Activated CD4-positive, alpha-beta T cell treated with anti-CD3 and anti-CD28 coated beads for 48 hours (primary cell): ENCODE data around the gene RNF133.
"Not testable (repeated sequence)": the region's sequence is repeated elsewhere in the genome, so short reads cannot be mapped to it uniquely, and the experiment has no call there.

ENCODE experiments used
- DNase-seq: peaks from one replicate; pipeline ENCODE4 v3.0.0-alpha.2; 2020

The RNF133 gene

DNA sequence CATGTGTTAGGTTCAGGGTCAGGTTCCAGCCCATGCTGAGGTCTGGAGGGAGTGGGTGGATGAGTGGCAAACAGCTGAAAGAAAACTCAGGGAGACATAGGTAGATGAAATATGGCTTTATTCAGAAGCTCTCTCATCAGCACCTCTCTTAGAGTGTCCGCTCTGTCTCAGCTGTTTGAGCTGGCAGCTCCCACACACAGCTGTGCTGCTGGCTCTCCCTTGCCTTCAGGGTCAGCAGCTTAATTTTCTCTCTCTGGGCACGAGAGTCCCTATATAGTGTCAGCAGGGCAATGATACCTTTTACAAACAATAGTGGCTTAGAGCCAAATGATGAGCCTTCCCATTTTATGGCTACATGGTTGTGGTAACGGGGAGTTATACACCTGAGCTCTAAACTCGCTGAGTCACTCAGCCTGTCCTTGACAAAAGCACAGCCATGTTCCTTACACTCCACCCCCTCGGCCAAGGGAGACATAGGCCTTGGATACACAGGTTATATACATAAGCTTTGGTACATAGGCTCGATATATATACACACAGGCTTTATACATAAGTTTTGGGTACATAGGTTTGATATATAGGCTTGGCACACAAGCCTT is 10.4 kb downstream of the RNF133 start:
- DNase-seq = no peak

DNA sequence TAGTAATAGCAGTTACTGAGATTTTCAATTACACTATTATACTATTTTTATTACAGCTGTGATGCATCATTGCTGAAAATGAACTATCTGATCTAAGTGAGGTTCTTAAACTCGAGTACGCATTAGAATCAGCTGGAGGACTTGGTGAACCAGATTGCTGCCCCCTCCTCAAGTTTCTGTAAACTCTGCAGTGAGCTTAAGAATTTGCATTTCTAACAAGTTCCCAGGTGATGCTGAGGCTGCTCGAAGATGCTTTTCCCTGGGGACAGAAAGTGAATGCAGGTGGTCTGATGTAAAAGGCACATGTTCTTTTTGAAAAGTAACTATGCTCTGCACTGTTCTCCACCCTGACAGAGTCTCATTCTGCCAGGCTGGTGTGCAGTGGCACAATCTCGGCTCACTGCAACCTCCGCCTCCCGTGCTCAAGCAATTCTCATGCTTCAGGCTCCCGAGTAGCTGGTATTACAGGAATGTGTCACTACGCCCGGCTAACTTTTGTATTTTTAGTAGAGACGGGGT is 12.5 kb downstream of the RNF133 start:
- no peak for DNase-seq

DNA sequence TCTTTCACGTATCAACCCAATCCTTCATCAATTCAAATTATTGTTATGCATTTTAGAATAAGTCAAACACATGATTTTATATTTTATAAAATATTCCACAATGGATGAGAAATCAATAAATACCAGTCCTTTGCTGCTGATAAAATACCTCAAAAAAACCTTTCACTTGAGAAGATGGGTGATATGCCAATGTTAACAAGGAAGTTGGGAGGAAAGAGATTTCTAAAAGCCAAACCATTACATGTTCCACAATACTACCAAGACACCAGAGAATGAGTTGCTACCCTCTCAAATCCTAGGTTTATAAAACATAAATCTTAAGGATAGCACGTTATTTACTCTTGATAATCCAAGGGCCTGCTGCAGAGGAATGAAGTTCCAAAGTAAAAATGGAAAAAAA is 14.4 kb downstream of the RNF133 start:
- DNase-seq = no peak

DNA sequence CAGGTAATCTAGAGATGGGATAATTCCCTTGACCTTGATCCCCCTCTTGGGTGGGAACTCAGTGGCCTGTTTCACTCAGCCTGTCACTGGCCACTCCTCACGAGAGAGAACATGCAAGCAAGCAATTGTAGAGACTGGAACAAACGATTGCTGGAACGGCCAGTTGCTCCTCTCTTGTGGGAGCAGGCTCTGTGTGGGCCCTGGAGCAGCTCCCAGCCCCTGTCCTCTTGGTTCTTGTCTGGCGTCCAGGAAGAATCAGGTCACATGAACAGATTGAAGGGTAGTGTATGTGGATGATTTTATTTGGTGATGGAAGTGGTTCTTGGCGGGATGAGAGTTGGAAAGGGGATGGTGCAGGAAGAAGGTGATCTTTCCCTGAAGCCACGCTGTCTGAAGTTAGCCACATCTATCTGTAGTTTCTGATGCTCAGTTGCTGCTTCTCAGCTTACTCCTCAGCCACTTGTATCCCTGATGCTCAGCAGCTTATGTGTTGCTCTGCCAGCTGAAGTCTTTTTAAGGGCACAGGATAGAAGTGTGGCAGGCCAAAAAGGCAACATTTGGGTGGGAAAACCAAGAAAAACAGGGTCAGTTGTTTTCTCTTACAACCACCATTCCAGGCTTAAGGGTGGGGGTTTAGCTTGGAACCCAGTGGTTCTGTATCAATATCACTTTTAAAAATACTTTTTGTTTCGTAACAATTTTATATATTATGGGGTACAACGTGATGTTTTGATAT is 15.9 kb downstream of the RNF133 start:
- DNase-seq = no peak

DNA sequence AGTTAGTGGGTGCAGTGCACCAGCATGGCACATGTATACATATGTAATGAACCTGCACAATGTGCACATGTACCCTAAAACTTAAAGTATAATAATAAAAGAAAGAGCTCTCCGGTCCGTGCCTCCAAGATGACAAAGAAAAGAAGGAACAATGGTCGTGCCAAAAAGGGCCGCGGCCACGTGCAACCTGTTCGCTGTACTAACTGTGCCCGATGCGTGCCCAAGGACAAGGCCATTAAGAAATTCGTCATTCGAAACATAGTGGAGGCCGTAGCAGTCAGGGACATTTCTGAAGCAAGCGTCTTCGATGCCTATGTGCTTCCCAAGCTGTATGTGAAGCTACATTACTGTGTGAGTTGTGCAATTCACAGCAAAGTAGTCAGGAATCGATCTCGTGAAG is 17.7 kb downstream of the RNF133 start:
- not testable (repeated sequence) for DNase-seq

DNA sequence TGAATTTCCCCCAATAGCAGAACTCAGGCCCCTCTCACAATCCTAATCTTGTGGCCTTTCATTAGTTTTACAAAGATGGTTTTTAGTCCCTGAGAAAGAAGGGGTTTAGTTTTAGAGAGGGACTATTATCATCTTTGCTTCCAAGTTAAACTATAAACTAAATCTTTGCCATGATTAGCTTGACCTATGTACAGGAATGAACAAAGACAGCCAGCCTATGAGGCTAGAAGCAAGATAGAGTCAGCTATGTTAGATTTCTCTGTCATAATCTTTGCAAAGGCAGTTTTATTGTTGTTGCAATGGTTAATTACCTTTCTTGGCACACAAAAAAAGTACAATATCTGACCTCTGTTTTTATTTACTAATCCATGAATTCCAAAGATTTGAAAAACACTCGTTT is 19.1 kb downstream of the RNF133 start:
- DNase-seq = no peak

DNA sequence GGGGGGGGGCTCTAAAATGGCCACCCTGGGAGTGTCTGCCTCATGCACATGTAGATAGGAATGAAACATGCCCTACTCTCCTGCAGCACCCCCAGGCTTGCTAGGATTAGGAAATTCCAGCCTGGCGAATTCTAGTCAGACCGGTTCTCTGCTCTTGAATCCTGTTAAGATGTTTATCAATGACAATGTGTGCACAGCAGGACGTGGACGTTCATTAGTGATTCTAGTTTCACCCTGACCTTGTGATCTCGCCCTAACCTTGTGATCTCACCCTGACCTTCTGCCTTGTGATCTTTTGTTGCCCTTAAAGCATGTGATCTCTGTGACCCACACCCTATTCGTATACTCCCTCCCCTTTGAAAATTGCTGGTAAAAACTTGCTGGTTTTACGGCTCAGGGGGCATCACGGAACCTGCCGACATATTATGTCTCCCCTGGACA is 19.6 kb downstream of the RNF133 start:
- not testable (repeated sequence) for DNase-seq

DNA sequence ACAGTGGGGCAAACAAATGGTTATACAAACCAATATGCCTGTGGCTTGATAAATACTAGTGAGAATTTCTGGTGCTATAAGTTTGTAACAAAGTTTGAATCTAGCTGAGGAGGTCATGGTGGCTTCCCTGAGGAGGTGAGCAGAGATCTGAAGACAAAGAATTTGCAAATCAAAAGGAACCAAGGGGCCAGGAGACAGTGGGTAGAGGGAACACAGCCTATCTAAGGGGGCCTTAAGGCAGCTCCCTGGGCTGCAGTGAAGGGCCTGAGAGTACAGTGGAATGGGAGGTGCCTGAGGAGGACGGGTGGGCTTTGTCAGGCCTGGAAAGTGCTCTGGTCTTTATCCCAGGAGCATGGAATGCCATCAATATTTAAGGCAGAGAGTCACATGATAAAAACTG is 21.8 kb downstream of the RNF133 start:
- no peak for DNase-seq

DNA sequence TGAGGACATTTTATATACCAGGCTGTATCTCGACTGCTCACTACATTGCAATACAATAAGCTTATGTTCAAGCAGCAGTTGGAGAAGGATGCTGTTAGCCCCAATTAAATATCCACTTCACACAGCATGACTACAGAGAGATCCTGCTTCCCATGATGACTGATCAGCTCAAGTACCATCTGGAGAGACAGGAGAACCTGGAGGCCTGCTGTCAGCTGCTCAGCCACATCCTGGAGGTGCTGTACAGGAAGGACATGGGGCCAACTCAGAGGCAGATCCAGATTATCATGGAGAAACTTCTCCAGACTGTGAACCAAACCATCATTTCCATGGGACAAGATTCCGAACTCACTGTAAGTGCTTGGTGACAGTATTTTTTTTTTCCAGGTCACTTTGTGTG is 22.5 kb downstream of the RNF133 start:
- no peak for DNase-seq

DNA sequence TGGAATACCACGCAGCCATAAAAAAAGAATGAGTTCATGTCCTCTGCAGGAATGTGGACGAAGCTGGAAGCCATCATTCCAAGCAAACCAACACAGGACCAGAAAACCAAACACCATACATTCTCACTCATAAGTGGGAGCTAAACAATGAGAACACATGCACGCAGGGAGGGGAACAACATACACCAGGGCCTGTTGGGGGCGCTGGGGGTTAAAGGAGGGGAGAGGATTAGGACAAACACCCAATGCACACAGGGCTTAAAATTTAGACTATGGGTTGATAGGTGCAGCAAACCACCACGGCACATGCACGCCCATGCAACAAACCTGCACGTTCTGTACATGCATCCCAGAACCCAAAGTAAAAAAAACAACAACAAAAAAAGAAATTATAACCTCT is 23.3 kb downstream of the RNF133 start:
- no peak for DNase-seq

DNA sequence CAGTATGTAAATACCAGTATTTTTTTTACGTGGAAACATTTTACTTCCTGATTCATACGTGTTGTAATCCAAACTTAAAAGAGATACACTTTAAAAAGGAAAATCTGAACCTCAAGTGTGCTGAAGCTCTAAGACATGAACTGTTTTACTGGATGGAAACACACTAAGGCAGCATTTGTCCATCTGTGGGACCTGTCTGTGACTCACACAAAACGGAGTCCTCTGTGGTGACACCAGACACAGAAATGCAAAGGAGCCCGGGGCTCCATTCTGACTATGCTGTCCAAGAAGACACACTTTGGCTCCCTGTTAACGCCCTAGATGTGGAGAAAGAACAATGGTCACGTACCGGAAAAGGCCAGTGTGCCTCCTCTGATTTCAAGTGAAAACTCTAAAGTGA is 23.9 kb downstream of the RNF133 start:
- DNase-seq = no peak

DNA sequence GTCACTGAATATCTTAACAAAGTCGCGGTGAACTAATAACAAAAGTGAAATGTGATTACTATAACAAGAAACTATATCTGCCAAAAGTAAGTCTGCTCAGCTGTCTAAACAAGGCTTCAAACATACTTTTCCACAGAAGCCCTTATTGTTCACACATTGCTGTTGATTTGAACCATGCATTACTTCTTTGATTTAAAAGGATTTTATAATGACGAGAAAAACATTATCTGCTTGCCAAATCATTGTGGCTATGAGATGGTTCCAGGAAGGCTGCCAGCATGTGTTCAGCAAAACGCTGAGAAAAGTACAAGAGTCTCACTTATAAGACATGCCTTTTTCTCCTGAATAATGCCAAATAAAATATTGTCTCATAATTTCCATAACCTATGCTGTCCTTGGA is 24.4 kb downstream of the RNF133 start:
- no peak for DNase-seq

DNA sequence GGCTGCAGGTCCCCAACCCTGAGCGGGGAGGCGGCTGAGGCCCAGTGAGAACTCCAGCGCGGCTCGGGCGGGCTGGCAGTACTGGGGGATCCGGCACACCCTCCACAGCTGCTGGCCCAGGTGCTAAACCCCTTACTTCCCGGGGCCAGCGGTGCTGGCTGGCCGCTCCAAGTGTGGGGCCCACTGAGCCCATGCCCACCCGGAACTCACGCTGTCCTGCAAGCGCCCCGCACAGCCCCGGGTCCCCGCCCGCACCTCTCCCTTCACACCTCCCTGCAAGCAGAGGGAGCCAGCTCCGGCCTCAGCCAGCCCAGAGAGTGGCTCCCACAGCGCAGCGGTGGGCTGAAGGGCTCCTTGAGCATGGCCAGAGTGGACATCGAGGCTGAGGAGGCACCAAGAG is 25.0 kb downstream of the RNF133 start:
- DNase-seq = no peak

DNA sequence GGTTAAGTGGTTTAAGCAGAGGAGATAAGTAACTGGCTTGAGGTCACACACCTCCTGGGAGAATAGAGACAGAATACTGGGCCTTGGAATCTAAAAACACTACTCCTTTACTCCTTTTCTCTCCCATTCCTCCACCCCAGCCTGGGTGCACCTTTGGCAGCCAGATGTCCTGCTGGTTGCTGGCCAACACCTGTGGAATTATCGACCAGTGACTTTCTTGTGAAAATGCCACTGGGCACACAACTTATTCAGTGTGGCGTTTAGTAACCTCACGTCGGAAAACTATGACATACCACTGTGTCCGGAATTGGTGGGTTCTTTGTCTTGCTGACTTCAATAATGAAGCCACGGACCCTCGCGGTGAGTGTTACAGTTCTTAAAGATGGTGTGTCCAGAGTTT is 26.4 kb downstream of the RNF133 start:
- no peak for DNase-seq

DNA sequence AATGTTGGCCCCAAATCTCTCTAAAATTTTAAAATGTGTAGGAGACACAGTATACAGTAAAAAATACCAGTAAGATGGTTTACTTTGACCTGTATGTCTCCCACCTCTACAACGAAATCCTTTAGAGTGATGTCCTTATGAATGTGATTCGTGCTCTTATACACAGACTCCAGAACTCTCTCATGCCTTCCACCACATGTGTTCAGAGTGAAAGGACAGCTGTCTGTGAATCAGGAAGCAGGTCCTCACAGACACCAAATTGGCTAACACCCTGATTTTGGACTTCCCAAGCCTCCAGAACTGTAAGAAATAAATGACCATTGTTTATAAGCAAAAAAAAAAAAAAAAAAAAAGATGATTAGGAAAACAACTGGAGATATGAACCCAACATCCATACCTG is 35.2 kb downstream of the RNF133 start:
- DNase-seq = no peak

DNA sequence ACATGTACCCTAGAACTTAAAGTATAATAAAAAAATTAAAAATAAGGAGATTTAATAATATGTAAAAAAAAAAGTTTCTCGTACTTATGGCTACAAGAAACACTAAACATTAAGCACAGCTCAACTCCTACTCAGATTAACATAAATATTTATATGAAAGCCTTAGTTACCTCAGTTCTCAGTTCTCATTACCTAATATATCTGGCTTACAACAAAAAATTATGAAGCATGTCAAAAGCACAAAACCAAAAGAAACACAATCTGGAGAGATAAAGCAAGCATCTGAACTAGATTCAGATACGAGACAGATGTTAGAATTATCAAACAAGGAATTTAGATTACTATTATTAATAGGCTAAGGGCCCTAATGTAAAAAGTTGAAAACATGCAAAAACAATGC is 40.1 kb downstream of the RNF133 start:
- DNase-seq = no peak

DNA sequence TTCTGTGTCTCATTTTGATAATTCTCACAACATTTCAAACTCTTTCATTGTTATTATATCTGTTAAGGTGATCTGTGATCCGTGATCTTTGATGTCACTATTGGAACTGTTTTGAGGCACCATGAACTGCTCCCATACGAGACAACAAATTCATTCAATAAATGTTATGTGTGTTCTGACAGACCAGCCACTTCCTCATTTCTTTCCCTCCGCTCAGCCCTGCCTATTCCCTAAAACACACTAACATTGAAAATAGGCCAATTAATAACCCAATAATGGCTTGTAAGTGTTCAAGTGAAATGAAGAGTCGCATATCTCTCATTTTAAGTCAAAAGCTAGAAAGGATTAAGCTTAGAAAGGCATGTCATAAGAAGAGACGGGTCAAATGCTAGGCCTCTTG is 45.2 kb downstream of the RNF133 start:
- no peak for DNase-seq

DNA sequence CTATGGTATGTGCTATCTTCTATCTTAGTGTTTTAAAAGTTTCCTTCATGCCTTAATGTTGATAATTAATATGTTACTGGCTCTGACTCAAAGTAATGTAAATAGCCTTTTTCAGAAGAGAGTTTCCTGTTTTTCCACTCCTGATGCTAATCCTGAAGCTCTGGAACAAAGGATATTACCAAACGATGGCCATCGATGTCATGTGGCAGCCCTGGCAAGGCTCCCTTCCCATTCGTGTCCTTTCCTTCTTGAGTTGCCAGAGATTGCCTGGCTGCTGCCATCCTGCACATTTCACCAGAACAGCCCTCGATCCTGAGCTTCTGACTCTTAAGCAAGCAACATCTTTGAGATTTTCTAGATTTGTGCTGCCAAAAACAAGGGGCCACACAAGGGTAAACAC is 46.0 kb downstream of the RNF133 start:
- no peak for DNase-seq

DNA sequence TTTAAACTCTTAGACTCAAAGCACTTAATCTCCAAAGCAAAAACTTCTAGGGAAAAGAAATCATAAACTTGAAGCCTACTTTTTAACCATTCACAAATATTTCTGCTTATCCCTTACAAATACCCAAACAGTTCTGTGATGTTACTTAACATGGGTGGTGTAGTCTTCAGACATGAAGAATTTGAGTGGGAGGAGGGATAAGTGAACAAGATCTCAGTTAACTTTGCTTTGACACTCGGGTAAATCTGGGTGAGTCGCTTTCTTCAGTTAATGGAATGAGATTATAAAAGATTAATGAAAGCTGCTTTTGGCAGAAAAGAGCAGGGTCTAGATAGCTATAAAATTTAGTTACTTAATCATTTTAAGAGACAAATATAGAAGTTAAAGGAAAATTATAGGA is 47.5 kb downstream of the RNF133 start:
- DNase-seq = no peak
